ENCODE results near the gene E2F2.

E2F2 gene, protein sequence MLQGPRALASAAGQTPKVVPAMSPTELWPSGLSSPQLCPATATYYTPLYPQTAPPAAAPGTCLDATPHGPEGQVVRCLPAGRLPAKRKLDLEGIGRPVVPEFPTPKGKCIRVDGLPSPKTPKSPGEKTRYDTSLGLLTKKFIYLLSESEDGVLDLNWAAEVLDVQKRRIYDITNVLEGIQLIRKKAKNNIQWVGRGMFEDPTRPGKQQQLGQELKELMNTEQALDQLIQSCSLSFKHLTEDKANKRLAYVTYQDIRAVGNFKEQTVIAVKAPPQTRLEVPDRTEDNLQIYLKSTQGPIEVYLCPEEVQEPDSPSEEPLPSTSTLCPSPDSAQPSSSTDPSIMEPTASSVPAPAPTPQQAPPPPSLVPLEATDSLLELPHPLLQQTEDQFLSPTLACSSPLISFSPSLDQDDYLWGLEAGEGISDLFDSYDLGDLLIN

GRCh38 chr1:23530747-23531561 lies at the start of gene E2F2:
E2F2 (minus strand) TSS chr1:23531233; CDS start chr1:23530793, 440 bp downstream.
- peak; percentile 88 for DNase-seq

DNA sequence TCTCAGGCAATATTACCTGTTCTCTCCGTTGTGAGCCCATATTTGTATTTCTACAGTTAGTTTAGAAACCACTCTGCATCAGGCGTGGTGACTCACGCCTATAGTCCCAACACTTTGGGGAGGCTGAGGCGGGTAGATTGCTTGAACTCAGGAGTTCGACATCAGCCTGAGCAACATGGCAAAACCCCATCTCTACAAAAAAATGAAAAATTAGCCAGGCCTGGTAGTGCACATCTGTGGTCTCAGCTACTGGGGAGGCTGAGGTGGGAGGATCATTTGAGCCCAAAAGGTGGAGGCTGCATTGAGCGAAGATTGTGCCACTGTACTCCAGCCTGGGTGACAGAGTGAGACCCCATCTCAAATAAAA lies 47.9 kb upstream of the E2F2 start:
- DNase-seq, result peak; percentile 31

- no peak for DNase-seq
These were observed 47.4 kb upstream of the E2F2 start for GRCh38 chr1:23578311-23578996.

GRCh38 chr1:23577056-23578004 lies 46.3 kb upstream of the E2F2 start:
- DNase-seq, result peak; percentile 94

DNA sequence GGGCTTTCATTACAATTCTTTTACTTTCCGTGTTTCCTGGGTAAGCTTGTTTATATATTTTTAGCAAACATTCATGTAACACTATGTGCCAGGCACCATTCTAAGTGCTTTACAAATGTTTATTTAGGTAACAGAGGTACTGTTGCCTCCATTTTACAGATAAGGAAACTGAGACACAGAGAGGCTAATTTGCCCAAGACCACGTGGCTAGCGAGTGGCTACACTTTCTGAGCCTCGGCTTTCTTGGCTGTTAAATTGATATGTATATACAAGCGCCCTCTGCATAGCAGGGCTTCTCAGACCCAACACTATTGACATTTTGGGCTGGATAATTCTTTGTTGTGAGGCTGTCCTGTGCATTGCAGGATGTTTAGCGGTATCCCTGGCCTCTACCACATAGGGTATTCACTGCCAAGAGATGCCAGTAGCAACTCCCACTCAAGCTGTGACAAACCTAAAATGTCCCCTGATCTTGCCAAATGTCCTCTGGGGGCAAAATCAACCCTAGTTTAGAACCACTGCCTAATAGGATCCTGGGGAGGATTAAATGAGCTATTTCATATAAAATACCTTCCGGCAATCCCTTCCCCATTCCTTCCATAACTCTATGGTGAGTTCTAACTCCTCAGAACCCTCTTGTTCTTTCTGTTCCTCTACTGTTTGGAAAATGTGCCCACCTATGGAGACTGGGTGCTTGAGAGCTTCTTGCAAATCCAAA lies 45.5 kb upstream of the E2F2 start:
- DNase-seq, result peak; percentile 33

GRCh38 chr1:23575226-23575810 lies 44.3 kb upstream of the E2F2 start:
- peak; percentile 40 for DNase-seq

DNA sequence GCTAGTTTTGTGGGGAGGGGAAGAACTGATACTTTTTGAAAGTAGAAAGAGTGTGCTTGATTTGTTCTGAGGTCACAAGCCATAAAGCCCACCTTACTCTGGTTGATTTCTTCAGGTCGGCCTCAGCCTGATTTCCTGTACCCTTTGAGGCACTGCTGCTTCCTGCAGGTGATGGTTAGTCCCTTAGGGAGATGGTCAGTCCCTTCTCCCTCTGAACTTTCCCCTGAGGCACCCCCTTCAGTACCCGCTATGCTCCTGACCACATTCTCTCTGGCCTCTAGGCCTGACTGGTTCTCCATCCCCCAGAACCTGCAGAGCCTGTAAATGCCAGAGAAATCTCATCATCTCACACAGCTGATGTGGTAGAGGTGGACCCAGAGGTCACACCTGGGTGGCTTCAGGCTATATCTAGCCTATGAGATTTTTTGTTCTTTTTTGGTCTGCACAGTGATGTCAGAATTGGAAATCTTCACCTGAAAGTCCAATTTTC lies 43.3 kb upstream of the E2F2 start:
- no peak for DNase-seq

- no peak for DNase-seq
These were observed 42.6 kb upstream of the E2F2 start for GRCh38 chr1:23573574-23574182.

DNA sequence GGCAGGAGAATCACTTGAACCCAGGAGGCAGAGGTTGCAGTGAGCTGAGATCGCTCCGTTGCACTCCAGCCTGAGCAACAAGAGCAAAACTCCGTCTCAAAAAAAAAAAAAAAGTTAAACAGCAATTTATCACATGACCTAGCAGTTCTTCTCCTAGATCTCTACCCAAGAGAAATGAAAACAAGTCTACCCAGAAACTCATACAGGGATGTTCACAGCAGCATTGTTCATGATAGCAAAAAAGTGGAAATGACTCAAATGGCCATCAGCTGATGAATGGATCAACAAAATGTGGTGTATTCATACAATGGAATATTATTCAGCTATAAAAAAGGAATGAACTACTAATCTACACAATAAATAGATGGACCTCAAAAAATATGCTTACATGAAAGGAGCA lies 40.4 kb upstream of the E2F2 start:
- DNase-seq, result no peak

DNA sequence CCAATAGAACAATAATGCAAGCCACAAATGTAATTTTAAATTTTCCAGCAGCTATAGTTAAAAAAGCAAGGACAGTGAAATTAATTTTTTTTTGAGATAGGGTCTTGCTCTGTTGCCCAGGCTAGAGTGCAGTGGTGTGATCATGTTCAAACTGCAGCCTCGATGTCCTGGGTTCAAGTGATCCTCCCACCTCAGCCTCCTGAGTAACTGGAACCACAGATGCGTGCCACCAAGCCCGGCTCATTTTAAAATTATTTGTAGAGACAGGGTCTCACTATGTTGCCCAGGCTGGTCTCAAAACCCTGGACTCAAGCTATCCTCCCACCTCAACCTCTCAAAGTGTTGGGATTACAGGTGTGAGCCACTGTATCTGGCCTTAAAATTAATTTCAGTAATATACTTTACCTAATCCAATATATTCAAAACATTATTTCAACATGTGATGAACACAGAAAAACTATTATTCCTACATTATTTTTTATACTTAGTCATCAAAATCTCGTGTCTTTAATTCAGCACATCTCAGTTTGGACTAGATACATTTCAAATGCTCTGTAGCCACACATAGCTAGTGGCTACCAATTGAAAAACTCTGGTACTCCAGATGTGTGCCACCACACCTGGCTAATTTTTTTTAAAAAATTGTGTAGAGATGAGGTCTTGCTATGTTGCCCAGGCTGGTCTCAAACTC lies 39.1 kb upstream of the E2F2 start:
- DNase-seq, result no peak

DNA sequence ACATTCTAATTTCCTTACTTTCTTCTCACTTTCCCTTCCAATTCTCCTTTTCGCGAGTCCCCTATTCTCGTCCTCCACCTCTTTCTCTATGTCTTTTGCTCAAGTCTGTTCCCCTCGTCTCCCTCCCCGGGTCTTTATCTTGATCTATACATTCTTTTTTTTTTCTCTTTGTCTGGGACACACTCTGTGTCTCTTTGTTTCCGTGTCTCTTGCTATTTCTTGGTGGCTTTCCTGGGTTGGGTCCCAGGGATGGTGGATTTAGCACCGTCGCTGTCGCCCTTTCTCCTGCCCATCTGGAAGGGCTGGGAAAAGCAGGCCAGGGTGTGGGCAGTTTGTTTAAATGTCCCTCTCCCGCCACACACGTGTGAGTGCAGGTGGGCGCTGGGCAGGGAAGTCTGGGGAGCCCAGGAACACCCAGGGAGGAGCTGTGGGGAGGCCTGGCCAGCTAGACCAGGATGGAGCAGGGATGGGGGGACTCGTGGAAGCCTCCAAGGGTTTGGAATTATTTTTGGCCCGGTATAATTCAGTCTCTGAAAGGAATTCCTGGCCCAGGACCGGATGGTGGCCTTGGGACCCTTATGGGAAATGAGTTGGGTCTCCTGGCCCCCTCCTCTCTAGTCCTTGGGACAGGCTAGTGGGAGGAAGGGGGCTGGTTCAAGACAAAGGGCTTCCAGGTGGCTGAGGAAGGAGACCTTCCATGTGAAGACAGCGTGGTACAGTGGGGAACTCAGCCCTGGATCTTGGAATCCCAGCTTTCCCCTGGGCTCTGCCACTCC lies 37.8 kb upstream of the E2F2 start:
- no peak for DNase-seq

GRCh38 chr1:23567996-23568607 lies 37.1 kb upstream of the E2F2 start:
- DNase-seq, result peak; percentile 56

- no peak for DNase-seq
These were observed 36.6 kb upstream of the E2F2 start for GRCh38 chr1:23567629-23567995.

DNA sequence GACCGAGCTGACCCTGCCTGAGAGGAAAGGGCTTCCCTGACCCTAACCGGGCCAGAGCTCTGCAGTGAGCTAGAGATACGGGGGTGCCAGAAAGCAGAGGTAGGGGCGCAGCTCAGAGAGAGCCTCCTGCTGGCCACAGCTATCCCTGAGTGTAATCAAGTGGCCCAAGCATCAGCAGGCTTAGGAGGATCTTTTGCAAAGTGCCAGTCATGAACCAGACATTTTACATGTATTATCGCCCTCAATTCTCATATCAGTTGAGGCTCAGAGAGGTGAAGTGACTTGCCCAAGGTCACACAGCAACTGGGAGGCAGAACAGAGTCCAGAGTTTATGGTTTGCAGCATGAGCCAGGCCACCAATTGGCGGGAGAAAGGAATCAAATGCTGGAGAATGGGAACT lies 35.3 kb upstream of the E2F2 start:
- no peak for DNase-seq

- no peak for DNase-seq
These were observed 34.7 kb upstream of the E2F2 start for GRCh38 chr1:23565776-23566175.

GRCh38 chr1:23564529-23565122 lies 33.6 kb upstream of the E2F2 start:
- no peak for DNase-seq

GRCh38 chr1:23563755-23564374 lies 32.8 kb upstream of the E2F2 start:
- no peak for DNase-seq

- DNase-seq, result no peak
These were observed 32.0 kb upstream of the E2F2 start for GRCh38 chr1:23563003-23563402.

Data from fibroblast of skin of right biceps (primary cell).